ENCODE measurements around the gene SH3RF3. TPM values are rescaled to one million over a fixed set of nuclear protein-coding genes. Genes with fewer than 3 reads are reported as not detected.

SH3RF3 gene
- total and polyA plus RNA-seq, 2 of the 13 experiments (the other 11 are each of a cell fraction or from before 2014, with no cell fraction given), result 0.04 TPM; not detected in 1

GRCh38 chr2:109516445-109517117, 387.6 kb downstream of the SH3RF3 start (continued):
- TF ChIP-seq ZNF512 (CRISPR knock-in tag; IDR thresholded peaks at IDR 0.05) (0 out of 2 replicates have a peak, but pooled peaks have one; percentile 21), ONECUT2 (CRISPR knock-in tag; IDR thresholded peaks at IDR 0.05) (no peak), KMT2A (CRISPR knock-in tag; IDR thresholded peaks at IDR 0.05) (peak; percentile 32; the same call in 1 of the 2 replicates), RAD21 (CRISPR knock-in tag; IDR thresholded peaks at IDR 0.05) (peak; percentile 98), DDIT3 (CRISPR knock-in tag; IDR thresholded peaks at IDR 0.05) (no peak), CEBPG (CRISPR knock-in tag; IDR thresholded peaks at IDR 0.05) (0 out of 2 replicates have a peak, but pooled peaks have one; percentile 15), SMARCE1 (IDR thresholded peaks at IDR 0.05; ENCODE audit: borderline replicate concordance) (no peak), SIX4 (CRISPR knock-in tag; IDR thresholded peaks at IDR 0.05) (0 out of 2 replicates have a peak, but pooled peaks have one; percentile 22), ERF (CRISPR knock-in tag; IDR thresholded peaks at IDR 0.05) (0 out of 2 replicates have a peak, but pooled peaks have one; percentile 41), ZNF839 (CRISPR knock-in tag; IDR thresholded peaks at IDR 0.05; ENCODE audit: borderline replicate concordance) (no peak), MED13 (CRISPR knock-in tag; IDR thresholded peaks at IDR 0.05) (no peak), NR0B2 (CRISPR knock-in tag; IDR thresholded peaks at IDR 0.05) (peak; percentile 78; the same call in 1 of the 2 replicates), ZFY (CRISPR knock-in tag; IDR thresholded peaks at IDR 0.05) (peak; percentile 67; the same call in 1 of the 2 replicates), NFYB (CRISPR knock-in tag; IDR thresholded peaks at IDR 0.05) (no peak), CREB3 (CRISPR knock-in tag; IDR thresholded peaks at IDR 0.05) (no peak), MTERF4 (CRISPR knock-in tag; IDR thresholded peaks at IDR 0.05) (peak; percentile 96), ZMYM4 (CRISPR knock-in tag; IDR thresholded peaks at IDR 0.05) (peak; percentile 73), ZNF639 (CRISPR knock-in tag; conservative IDR thresholded peaks at IDR 0.05) (no peak), ZMAT3 (CRISPR knock-in tag; conservative IDR thresholded peaks at IDR 0.05) (no peak), DNMT1 (CRISPR knock-in tag; IDR thresholded peaks at IDR 0.05) (0 out of 2 replicates have a peak, but pooled peaks have one; percentile 14), ZNF782 (CRISPR knock-in tag; IDR thresholded peaks at IDR 0.05; ENCODE audit: borderline replicate concordance) (peak; percentile 68; the same call in 1 of the 2 replicates), ZSCAN5A (CRISPR knock-in tag; IDR thresholded peaks at IDR 0.05; ENCODE audit: borderline replicate concordance) (0 out of 2 replicates have a peak, but pooled peaks have one; percentile 15), ZNF546 (CRISPR knock-in tag; conservative IDR thresholded peaks at IDR 0.05) (no peak)
